Mesothelial cell of epicardium (in vitro differentiated cells): Measurements from ENCODE around the gene RHOF. TPM values are rescaled to one million over a fixed set of nuclear protein-coding genes. Genes with fewer than 3 reads are reported as not detected.

Experiments used
- DNase-seq, 2 experiments: peaks; one replicate each; pipeline ENCODE4 v3.0.0; 2021; ENCODE audit warnings: low spot score in 2 of 2; ENCODE audit not compliant: unreplicated experiment in 2 of 2
- H3K27ac Mint-ChIP-seq: 2 replicates; pipeline ENCODE4 v1.8.0; 2021; ENCODE audit warnings: mixed read lengths
- H3K27me3 Mint-ChIP-seq: 2 replicates; pipeline ENCODE4 v1.8.0; 2021; ENCODE audit warnings: low read depth, mixed read lengths
- H3K36me3 Mint-ChIP-seq: 2 replicates; pipeline ENCODE4 v1.8.0; 2021; ENCODE audit warnings: mixed read lengths
- H3K4me1 Mint-ChIP-seq: 2 replicates; pipeline ENCODE4 v1.8.0; 2021; ENCODE audit warnings: mixed read lengths
- H3K4me3 Mint-ChIP-seq: 2 replicates; pipeline ENCODE4 v1.8.0; 2021; ENCODE audit warnings: mild to moderate bottlenecking, moderate library complexity, mixed read lengths
- H3K9me3 Mint-ChIP-seq: 2 replicates; pipeline ENCODE4 v1.8.0; 2021; ENCODE audit warnings: mixed read lengths
- CTCF ChIP-seq: fragments of 200-600 bp; sonication (generic); IDR thresholded peaks from one replicate; pipeline ENCODE4 v1.5.0; 2021; ENCODE audit warnings: antibody characterized with exemption; ENCODE audit not compliant: unreplicated experiment
- total RNA-seq: library from RNA; stranded (reverse); gene quantifications from 3 replicates; pipeline ENCODE4 v1.2.1, GENCODE V29; 2021

RHOF gene
- total RNA-seq, 1 donor from 2014 or later = 37.8 TPM

GRCh38 chr12:121753844-121754264, 39.6 kb downstream of the RHOF start:
- Mint-ChIP-seq H3K4me3 (no peak overlapping the region), H3K27ac (no peak overlapping the region), H3K9me3 (no peaks in the 10 kb centered on the region), H3K36me3 (peaks cover 8% of the 10 kb centered on the region), H3K4me1 (peaks cover 3% of the 10 kb centered on the region), H3K27me3 (no peaks in the 10 kb centered on the region)
- no peak for TF ChIP-seq CTCF
- DNase-seq = no peak

GRCh38 chr12:121751749-121752351, 41.6 kb downstream of the RHOF start:
- no peak overlapping the region for H3K4me3 Mint-ChIP-seq
- H3K27ac Mint-ChIP-seq = no peak overlapping the region
- H3K4me1 Mint-ChIP-seq = peaks cover 10% of the 10 kb centered on the region
- H3K27me3 Mint-ChIP-seq = no peaks in the 10 kb centered on the region
- no peak for TF ChIP-seq CTCF
- peaks cover 7% of the 10 kb centered on the region for H3K36me3 Mint-ChIP-seq
- DNase-seq = no peak
- no peaks in the 10 kb centered on the region for H3K9me3 Mint-ChIP-seq

GRCh38 chr12:121751034-121751433, 42.5 kb downstream of the RHOF start:
- Mint-ChIP-seq H3K4me1 (peaks cover 10% of the 10 kb centered on the region), H3K27ac (no peak overlapping the region), H3K36me3 (peaks cover 5% of the 10 kb centered on the region), H3K27me3 (no peaks in the 10 kb centered on the region), H3K4me3 (no peak overlapping the region), H3K9me3 (no peaks in the 10 kb centered on the region)
- DNase-seq = no peak
- TF ChIP-seq CTCF = no peak

- Mint-ChIP-seq H3K27ac (no peak overlapping the region), H3K36me3 (peaks cover 5% of the 10 kb centered on the region)
These were observed 43.0 kb downstream of the RHOF start for GRCh38 chr12:121750507-121750955.

GRCh38 chr12:121749267-121749666, 44.2 kb downstream of the RHOF start:
- no peak for TF ChIP-seq CTCF
- Mint-ChIP-seq H3K4me1 (peaks cover 10% of the 10 kb centered on the region), H3K9me3 (no peaks in the 10 kb centered on the region)

More at GRCh38 chr12:121750507-121750955, 43.0 kb downstream of the RHOF start:
- no peak overlapping the region for H3K4me3 Mint-ChIP-seq
- TF ChIP-seq CTCF = no peak
- H3K4me1 Mint-ChIP-seq = peaks cover 10% of the 10 kb centered on the region
- DNase-seq = no peak
- no peaks in the 10 kb centered on the region for H3K9me3 Mint-ChIP-seq
- H3K27me3 Mint-ChIP-seq = no peaks in the 10 kb centered on the region

More at GRCh38 chr12:121749267-121749666, 44.2 kb downstream of the RHOF start:
- Mint-ChIP-seq H3K27ac (peak overlapping the region; percentile 88), H3K36me3 (peaks cover 5% of the 10 kb centered on the region), H3K27me3 (no peaks in the 10 kb centered on the region), H3K4me3 (no peak overlapping the region)
- no peak for DNase-seq
